ENCODE results near the gene ARFGEF3. TPM values are rescaled to one million over a fixed set of nuclear protein-coding genes. Genes with fewer than 3 reads are reported as not detected.
"Not testable (repeated sequence)": the region's sequence is repeated elsewhere in the genome, so short reads cannot be mapped to it uniquely, and the experiment has no call there.

ARFGEF3 gene
- total RNA-seq, result 17.6 TPM

- DNase-seq (ENCODE audit: low spot score), result peak; percentile 49
These were observed at the start of gene ARFGEF3 for GRCh38 chr6:138161338-138162110. TSS of gene ARFGEF3 (plus strand) at chr6:138161939. CDS start at chr6:138162087, 148 bp downstream.

- DNase-seq (ENCODE audit: low spot score), result no peak
These were observed 48.0 kb upstream of the ARFGEF3 start for GRCh38 chr6:138113588-138114210.

- DNase-seq (ENCODE audit: low spot score), result no peak
These were observed 46.5 kb upstream of the ARFGEF3 start for GRCh38 chr6:138115201-138115600.

- DNase-seq (ENCODE audit: low spot score), result peak; percentile 33
These were observed 45.7 kb upstream of the ARFGEF3 start for GRCh38 chr6:138115877-138116660.

GRCh38 chr6:138116661-138116999, 45.1 kb upstream of the ARFGEF3 start:
- DNase-seq (ENCODE audit: low spot score), result no peak

GRCh38 chr6:138117376-138117914, 44.3 kb upstream of the ARFGEF3 start:
- no peak for DNase-seq (ENCODE audit: low spot score)

- not testable (repeated sequence) for DNase-seq (ENCODE audit: low spot score)
These were observed 42.5 kb upstream of the ARFGEF3 start for GRCh38 chr6:138119229-138119628.

- DNase-seq (ENCODE audit: low spot score), result no peak
These were observed 41.8 kb upstream of the ARFGEF3 start for GRCh38 chr6:138119976-138120375.

- DNase-seq (ENCODE audit: low spot score), result no peak
These were observed 37.6 kb upstream of the ARFGEF3 start for GRCh38 chr6:138124096-138124495.

GRCh38 chr6:138128096-138128495, 33.6 kb upstream of the ARFGEF3 start:
- no peak for DNase-seq (ENCODE audit: low spot score)

- no peak for DNase-seq (ENCODE audit: low spot score)
These were observed 32.5 kb upstream of the ARFGEF3 start for GRCh38 chr6:138129190-138129589.

GRCh38 chr6:138142806-138143205, 18.9 kb upstream of the ARFGEF3 start:
- no peak for DNase-seq (ENCODE audit: low spot score)

GRCh38 chr6:138145402-138145801, 16.3 kb upstream of the ARFGEF3 start:
- no peak for DNase-seq (ENCODE audit: low spot score)

- DNase-seq (ENCODE audit: low spot score), result no peak
These were observed 15.2 kb upstream of the ARFGEF3 start for GRCh38 chr6:138146544-138146943.

- no peak for DNase-seq (ENCODE audit: low spot score)
These were observed 6.3 kb upstream of the ARFGEF3 start for GRCh38 chr6:138155443-138155842.

GRCh38 chr6:138157986-138158638, 3.6 kb upstream of the ARFGEF3 start:
- DNase-seq (ENCODE audit: low spot score), result no peak

- DNase-seq (ENCODE audit: low spot score), result no peak
These were observed 2.5 kb upstream of the ARFGEF3 start for GRCh38 chr6:138159246-138159645.

GRCh38 chr6:138160329-138161087, 1.2 kb upstream of the ARFGEF3 start:
- no peak for DNase-seq (ENCODE audit: low spot score)

- DNase-seq (ENCODE audit: low spot score), result no peak
These were observed 726 bp upstream of the ARFGEF3 start for GRCh38 chr6:138161088-138161337.

GRCh38 chr6:138162111-138162954, 594 bp downstream of the ARFGEF3 start:
- DNase-seq (ENCODE audit: low spot score), result no peak

Measured in mucosa of gallbladder (tissue), 1 donor.